LoVo (cell line): Measurements from ENCODE around the gene RAET1L.
"Not testable (repeated sequence)": the region's sequence is repeated elsewhere in the genome, so short reads cannot be mapped to it uniquely, and the experiment has no call there.

Source experiments
- DNase-seq: peaks from one replicate; pipeline ENCODE4 v3.0.0-alpha.2; 2016; ENCODE audit warnings: low spot score

RAET1L gene

DNA sequence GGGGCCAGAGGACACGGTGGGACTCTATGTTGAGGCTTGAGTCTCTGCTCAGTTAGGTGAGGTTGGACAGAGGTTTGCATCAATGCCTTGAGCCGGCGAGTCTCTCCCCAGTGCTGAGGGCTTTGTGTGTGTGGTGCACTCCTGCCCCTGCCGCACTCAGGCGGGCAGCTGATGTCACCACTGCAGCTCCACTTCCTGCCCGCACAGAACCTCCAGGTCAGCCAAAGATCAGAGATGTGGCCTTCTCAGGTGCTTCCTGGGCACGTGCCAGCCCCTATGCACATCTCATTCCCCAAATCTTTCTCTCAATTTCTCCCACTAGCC, 33.9 kb downstream of the RAET1L start:
- DNase-seq, result not testable (repeated sequence)

DNA sequence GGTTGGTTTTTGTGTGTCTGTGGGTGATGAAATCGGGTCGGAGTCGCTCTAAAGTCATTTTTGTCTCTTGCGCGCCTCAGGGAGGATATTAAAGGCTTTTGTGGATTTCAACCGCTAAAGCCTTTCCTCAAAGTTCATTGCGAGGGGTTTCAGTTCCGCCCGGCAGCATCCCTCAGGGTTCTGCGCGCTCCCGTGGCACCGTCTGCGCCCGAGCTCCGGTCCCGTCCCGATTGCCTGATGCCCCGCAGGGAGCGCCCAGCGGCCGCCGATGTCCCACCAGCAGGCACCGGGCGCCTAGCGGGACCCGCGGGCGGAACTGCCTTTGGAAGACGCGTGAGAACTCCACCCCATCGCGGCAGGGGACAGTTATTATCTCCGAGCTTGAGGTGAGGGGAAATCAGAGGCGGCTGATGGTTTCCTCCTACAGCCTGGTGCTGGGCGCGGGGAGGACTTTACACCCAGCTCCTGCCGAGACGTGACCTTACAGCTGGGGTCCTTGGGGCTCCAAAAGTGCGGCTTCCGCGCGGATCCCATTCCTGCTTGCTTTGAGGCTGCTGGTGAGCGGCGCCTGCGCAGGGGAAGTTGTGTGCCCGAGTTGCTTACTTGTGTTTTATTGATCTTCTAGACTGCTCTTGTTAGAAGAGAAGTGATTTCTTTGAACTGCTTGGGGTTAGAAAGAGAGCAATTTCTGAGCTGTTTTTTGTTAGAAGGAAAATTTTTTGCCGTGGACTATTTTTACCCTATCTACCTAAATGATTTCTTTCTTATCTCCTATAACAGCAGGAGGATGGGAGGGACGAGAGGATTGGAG, 34.5 kb downstream of the RAET1L start:
- peak; percentile 8 for DNase-seq

DNA sequence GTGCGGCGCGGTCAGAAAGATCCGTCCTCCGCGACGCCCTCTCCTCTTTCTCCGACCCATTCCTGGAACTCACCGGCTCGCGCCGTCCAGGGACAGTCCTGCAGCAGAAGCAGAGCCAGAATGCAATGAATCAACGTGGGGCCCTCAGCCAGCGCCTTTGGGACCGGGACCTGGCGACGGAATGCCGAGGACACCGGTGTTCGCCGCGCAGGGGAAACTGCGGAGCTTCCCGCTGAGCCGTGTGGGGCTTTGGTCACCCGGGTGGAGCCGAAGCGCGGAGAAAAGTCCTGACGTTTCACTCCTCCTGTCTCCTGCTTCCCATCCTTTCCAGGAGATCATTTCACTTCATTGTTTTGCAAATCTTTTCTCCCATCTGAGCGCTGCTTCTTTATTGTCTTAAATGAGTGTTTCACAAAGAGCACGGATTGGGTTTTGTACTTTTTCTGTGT, 35.1 kb downstream of the RAET1L start:
- no peak for DNase-seq

DNA sequence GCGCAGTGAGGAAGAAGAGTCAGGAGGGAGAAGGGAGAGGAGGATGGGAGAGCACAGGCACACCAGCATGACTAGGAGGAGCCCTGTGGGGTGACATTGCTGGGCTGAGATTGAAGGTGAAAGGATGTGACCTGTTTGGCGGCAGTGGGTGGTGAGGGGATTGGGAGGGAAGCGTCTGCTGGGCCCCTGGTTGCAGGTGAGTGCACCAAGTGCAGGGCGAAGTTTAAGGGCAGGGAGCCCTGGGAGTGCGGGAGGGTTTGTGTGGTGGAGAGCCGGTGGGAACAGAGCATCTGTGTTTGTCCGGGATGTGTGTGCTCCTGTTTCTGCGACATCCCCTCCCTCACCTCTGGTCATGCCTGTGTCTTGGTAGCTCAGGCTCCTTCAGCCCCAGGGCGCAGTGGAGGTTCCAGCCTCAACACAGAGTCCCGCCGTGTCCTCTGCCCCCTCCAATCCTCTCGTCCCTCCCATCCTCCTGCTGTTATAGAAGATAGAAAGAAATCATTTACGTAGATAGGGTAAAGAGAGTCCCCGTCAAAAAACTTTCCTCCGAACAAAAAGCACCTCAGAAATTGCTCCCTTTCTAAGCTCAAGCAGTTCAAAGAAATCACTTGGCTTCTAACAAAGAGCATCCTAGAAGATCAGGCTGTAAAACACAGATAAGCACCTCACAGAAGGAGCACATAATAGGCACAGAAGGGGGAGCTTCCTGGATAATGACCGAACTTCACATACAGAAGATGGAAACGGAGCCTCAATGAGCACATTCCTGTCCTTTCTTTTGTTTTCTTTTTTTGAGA, 36.6 kb downstream of the RAET1L start:
- DNase-seq, result no peak

DNA sequence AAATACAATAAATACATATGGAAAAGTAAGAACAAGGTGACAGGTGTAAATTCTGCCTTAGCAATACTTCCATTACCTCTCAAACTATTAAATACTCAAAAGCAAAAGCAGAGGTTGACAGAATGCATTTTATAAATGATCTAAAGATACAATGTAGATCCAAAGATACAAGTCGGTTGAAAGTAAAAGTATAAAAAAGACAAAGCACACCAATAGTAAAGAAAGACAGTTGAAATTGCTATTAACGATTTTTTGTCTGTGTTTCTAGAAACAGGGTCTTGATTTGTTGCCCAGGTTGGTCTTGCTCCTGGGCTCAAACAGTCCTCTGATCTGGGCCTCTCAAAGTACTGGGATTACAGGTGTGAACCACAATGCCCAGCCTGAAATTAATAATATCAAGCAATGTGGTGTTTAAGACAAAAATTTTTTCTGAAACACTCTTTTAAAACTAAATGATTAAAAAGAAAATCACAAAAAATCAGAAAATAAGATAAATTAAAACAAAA, 37.7 kb downstream of the RAET1L start:
- DNase-seq, result no peak

DNA sequence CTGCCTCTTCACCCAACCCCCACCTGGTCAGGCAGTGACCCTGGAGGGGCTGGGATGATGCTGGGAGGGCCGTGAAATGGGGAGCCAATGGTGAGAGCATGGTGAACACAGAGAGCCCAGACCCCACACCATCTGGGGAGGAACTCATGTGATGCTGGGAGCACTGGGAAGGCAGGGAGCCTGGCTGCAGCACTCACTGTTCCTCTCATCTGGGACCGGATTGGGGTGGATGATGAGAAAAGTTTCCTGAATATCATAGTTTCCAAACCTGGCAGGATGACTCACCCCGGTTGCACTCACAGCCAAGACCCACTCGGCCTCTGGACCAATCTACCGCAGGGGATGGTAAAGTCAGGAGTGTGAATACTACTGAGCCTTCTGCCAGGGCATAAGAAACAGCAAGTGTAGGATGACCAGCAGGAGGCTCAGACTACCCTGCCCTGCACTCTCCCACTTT, 39.8 kb downstream of the RAET1L start:
- DNase-seq, result no peak

DNA sequence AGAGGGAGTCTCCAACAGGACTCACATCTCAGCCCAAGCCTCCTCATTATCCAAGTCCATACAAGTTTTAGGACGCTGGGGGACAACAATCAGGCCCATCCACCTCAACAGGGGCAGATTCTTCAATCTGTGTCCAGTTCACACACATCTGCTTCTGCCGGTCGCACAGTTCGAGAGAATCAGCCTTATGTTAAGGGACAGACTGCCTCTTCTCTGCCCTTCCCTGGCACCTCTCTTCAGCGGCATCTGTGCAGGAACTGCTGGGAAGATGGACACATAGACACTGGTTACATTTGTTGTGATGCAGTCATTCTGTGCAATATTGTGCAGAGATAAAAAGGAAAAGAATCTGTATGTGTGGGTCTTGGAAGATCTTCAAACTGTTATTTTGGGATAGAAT, 40.6 kb downstream of the RAET1L start:
- no peak for DNase-seq

DNA sequence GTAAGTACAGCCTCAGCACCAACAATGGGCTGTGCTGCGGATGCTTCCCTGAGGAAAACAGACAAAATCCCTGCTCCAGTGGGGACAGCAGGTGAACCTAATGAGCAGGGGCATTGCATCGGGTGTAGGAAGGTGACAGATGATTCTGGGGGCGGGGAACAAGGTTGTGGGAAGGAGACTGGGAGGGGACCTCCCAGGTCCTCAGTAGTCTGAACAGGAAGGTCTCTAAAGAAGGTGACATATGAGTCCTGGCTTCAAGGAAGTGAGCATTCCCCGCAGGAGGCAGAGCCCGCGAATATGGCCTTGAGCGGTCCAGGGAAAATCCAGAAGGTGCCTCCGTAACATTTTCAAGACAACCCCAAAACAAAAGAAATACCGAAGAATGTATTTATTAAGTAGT, 42.2 kb downstream of the RAET1L start:
- no peak for DNase-seq

DNA sequence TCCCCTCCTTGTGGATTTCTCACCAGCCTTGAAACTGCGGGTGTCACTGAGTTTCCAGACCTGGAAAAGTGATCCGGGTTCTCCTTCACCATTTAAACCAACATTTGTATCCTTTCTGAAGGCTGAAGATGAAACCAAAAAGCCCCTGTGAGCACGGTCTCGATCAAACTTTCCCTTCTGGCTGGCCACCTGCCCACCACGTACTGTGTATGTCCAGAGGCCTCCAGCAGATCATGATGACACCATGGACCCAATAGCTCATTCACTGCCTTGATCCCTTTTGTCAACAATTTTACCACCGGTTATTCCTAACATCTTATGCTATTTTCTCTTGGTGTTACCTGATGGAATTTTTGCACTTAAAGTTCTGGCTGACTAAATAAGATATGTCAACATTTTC, 46.0 kb downstream of the RAET1L start:
- DNase-seq, result no peak

DNA sequence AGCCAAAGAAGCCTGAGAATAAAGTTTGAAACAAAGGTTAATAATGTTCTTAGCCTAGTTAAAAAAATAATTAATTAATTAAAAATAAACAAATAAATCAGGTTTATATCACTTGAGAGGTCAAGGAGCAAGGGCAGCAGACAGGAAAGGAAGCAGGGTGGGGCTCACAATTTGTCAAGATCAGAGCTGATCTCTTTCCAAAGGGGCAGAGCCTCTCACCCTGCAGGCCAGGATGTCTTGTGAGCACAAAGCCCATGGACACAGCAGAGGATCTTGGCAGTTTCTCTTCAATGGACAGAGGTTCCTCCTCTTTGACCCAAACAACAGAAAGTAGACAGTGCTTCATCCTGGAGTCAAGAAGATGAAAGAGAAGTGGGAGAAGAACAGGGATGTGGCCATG, 46.7 kb downstream of the RAET1L start:
- DNase-seq, result no peak

DNA sequence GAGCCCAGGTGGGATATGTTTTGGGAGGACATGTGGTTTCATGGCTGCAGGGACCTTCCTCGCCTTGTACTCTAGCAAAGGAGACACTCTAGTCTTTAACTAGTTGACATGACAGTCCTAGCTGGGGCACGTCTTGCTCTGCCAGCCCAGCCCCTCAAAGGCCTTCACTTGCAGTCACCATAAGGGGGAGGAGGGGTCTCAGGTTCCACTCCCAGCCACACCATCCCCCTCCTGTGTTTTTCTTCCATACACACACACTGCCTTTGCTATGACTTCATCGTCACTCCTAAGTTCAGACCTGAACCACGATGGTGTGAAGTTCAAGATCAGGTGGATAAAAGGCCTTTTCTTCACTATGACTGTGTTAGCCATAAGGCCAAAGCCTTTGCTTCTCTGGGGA, 48.1 kb downstream of the RAET1L start:
- DNase-seq, result no peak

DNA sequence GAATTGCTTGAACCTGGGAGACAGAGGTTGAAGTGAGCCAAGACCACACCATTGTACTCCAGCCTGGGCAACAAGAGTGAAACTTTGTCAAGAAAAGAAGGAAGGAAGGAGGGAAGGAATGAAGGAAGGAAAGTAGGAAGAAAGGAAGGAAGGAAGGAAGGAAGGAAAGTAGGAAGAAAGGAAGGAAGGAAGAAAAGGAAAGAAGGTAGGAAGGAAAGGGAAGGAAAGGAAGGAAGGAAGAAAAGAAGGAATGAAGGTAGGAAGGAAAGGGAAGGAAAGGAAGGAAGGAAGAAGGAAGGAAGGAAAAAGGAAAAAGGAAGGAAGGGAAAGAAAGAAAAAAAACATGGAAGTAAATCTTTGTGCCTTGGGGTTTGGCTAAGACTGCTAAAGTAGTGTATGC, 49.9 kb downstream of the RAET1L start:
- no peak for DNase-seq

DNA sequence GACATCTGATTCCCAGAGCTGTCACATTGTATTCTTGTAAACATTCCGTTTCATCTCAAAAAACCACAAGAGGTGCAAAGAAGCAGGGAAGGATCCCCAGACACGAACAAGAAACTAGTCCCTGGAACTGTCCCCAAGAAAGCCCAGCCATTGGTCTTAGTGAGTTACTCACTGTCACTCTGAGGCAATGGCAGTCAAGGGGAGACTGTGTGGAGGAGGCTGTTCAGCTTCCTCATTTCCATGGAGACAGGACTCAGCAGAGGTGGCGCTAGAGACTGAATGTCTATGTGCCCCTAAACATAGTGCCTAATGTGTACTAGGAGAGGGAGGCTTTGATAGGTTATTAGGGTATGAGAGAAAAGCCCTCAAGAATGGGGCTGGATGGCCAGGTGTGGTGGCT, 50.5 kb downstream of the RAET1L start:
- DNase-seq, result no peak

DNA sequence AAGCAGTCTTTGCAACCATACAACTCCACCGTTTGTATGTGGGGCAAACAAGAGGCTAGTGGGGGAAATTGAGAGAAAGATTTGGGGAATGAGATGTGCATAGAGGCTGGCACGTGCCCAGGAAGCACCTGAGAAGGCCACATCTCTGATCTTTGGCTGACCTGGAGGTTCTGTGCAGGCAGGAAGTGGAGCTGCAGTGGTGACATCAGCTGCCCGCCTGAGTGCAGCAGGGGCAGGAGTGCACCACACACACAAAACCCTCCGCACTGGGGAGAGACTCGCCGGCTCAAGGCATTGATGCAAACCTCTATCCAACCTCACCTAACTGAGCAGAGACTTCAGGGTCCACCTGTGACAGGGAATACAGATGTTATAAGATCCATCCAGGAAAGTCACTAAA, 50.9 kb downstream of the RAET1L start:
- DNase-seq, result not testable (repeated sequence)

DNA sequence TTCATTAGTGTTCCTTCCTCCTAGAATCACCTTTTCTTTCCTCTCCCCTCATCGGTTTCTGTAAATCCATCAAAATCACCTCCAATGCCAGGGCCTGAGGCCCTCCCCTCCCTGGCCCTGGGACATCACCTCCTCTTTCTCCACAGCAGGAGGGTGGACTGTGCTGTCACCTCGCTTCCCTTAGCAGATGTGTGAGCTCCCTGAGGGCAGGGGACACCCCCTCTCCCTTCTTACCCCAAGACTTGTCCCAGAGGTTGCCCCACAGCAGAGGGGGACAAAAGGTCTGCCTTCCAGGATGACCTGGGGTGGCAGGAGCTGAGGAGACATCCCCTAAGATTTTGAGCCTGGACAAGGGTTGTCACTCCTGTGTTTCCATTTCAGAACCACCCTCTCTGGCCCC, 55.7 kb downstream of the RAET1L start:
- no peak for DNase-seq

DNA sequence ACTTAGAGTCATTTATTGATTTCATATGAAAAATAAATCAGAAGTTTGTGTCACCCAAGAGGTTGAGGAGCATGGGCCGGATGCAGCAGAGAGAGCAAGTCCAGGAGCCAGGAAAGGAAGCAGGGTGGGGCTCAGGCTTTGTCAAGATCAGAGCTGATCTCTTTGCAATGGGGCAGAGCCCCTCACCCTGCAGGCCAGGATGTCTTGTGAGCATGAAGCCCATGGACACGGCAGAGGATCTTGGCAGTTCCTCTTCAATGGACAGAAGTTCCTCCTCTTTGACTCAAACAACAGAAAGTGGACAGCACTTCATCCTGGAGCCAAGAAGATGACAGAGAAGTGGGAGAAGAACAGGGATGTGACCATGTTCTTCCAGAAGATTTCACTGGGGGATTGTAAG, 56.4 kb downstream of the RAET1L start:
- DNase-seq, result not testable (repeated sequence)
